Measurements from ENCODE around the gene SEL1L2.

The SEL1L2 gene

DNA sequence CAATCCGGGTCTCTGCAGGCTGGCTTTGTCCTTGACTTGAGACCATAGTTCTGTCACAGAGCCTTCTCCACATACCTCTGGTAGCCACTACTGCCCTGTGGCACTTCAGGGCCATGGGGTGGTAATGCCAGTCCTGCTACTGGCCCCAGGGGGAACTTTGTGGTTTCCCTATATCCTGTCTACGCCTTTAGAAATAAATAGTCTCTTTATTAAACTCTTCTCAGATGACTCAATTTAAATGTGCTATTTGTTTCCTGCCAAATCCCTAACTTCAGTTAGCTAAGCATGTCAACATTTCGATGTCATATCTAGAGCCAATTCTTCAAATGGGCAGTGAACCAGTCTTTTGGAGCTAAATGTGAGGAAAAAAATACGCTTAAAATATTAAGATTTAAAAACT is 60.1 kb downstream of the SEL1L2 start:
- peaks cover 9% of the 10 kb centered on the region; the same call in 1 of the 2 replicates for H3K27me3 ChIP-seq (ENCODE audit: insufficient read depth, low read length)
- H3K4me1 ChIP-seq (ENCODE audit: control insufficient read depth, insufficient read depth, low read length, unreplicated experiment), result no peaks in the 10 kb centered on the region
- no peaks in the 10 kb centered on the region for H3K36me3 ChIP-seq (ENCODE audit: insufficient read depth, low read length)
- no peak overlapping the region for H3K27ac ChIP-seq (ENCODE audit: low read depth, low read length)
- H3K79me2 ChIP-seq (ENCODE audit: control insufficient read depth, insufficient read depth, low read length, unreplicated experiment), result no peaks in the 10 kb centered on the region
- no peak overlapping the region for H3K4me3 ChIP-seq (ENCODE audit: low read depth, low read length)
- no peak overlapping the region for H2AFZ ChIP-seq (ENCODE audit: low read length, unreplicated experiment)

DNA sequence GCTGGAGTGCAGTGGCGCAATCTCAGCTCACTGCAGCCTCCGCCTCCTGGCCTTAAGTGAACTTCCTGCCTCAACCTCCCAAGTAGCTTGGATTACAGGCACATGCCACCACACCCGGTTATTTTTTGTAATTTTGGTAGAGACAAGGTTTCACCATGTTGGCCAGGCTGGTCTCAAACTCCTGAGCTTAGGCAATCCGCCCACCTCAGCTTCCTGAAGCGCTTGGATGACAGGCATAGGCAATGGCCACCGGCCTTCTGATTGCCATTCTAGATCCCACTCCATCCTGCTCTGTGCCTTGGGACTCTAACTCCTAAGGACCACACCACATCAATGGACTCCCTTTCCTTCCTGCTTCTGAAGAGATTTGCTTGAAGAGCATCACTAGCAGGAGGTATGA is 60.6 kb downstream of the SEL1L2 start:
- Histone ChIP-seq H3K27ac (ENCODE audit: low read depth, low read length) (no peak overlapping the region), H3K4me3 (ENCODE audit: low read depth, low read length) (no peak overlapping the region), H3K36me3 (ENCODE audit: insufficient read depth, low read length) (no peaks in the 10 kb centered on the region)

GRCh38 chr20:13928901-13929300 is 61.5 kb downstream of the SEL1L2 start:
- no peaks in the 10 kb centered on the region for H3K79me2 ChIP-seq (ENCODE audit: control insufficient read depth, insufficient read depth, low read length, unreplicated experiment)
- H3K36me3 ChIP-seq (ENCODE audit: insufficient read depth, low read length), result no peaks in the 10 kb centered on the region
- H3K27me3 ChIP-seq (ENCODE audit: insufficient read depth, low read length), result peaks cover 11% of the 10 kb centered on the region; the same call in 1 of the 2 replicates
- no peak overlapping the region for H2AFZ ChIP-seq (ENCODE audit: low read length, unreplicated experiment)
- H3K27ac ChIP-seq (ENCODE audit: low read depth, low read length), result no peak overlapping the region
- no peaks in the 10 kb centered on the region for H3K4me1 ChIP-seq (ENCODE audit: control insufficient read depth, insufficient read depth, low read length, unreplicated experiment)
- H3K4me3 ChIP-seq (ENCODE audit: low read depth, low read length), result no peak overlapping the region

More for the DNA sequence above, 60.6 kb downstream of the SEL1L2 start:
- Histone ChIP-seq H2AFZ (ENCODE audit: low read length, unreplicated experiment) (no peak overlapping the region), H3K27me3 (ENCODE audit: insufficient read depth, low read length) (peaks cover 11% of the 10 kb centered on the region; the same call in 1 of the 2 replicates), H3K4me1 (ENCODE audit: control insufficient read depth, insufficient read depth, low read length, unreplicated experiment) (no peaks in the 10 kb centered on the region), H3K79me2 (ENCODE audit: control insufficient read depth, insufficient read depth, low read length, unreplicated experiment) (no peaks in the 10 kb centered on the region)

- H3K27ac ChIP-seq (ENCODE audit: low read depth, low read length), result no peak overlapping the region
- H3K4me1 ChIP-seq (ENCODE audit: control insufficient read depth, insufficient read depth, low read length, unreplicated experiment), result no peaks in the 10 kb centered on the region
- no peaks in the 10 kb centered on the region for H3K79me2 ChIP-seq (ENCODE audit: control insufficient read depth, insufficient read depth, low read length, unreplicated experiment)
- peaks cover 11% of the 10 kb centered on the region; the same call in 1 of the 2 replicates for H3K27me3 ChIP-seq (ENCODE audit: insufficient read depth, low read length)
- H3K36me3 ChIP-seq (ENCODE audit: insufficient read depth, low read length), result no peaks in the 10 kb centered on the region
- no peak overlapping the region for H3K4me3 ChIP-seq (ENCODE audit: low read depth, low read length)
- no peak overlapping the region for H2AFZ ChIP-seq (ENCODE audit: low read length, unreplicated experiment)
Observed at GRCh38 chr20:13927171-13927570, 63.2 kb downstream of the SEL1L2 start.

- no peak overlapping the region for H3K27ac ChIP-seq (ENCODE audit: low read depth, low read length)
- H3K4me1 ChIP-seq (ENCODE audit: control insufficient read depth, insufficient read depth, low read length, unreplicated experiment), result no peaks in the 10 kb centered on the region
- H3K79me2 ChIP-seq (ENCODE audit: control insufficient read depth, insufficient read depth, low read length, unreplicated experiment), result no peaks in the 10 kb centered on the region
- H2AFZ ChIP-seq (ENCODE audit: low read length, unreplicated experiment), result no peak overlapping the region
- no peaks in the 10 kb centered on the region for H3K36me3 ChIP-seq (ENCODE audit: insufficient read depth, low read length)
- peaks cover 12% of the 10 kb centered on the region; the same call in 1 of the 2 replicates for H3K27me3 ChIP-seq (ENCODE audit: insufficient read depth, low read length)
- no peak overlapping the region for H3K4me3 ChIP-seq (ENCODE audit: low read depth, low read length)
Observed at GRCh38 chr20:13922241-13922640, 68.2 kb downstream of the SEL1L2 start.

DNA sequence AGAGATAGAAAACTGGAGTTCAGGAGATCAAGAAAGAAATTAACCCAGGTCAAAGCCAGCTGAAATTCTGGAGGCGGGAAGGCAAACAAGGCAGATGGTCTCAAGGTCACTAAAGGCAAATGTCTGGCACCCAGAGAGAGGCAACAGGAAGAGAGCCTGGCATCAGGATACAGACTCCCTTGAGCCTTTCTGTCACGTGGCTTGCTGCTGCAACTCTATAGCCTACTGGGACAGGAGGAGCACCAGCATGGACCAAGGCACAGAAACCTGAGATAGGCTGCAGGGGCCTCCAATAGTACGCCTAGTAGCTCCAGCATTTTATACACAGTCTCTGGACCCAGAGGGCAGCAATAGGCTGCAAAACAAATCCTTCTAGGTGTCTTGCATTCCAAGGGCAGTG is 75.1 kb downstream of the SEL1L2 start:
- Histone ChIP-seq H3K4me3 (ENCODE audit: low read depth, low read length) (no peak overlapping the region), H3K27me3 (ENCODE audit: insufficient read depth, low read length) (0 out of 2 replicates have a peak, but pooled peaks cover 4% of the 10 kb centered on the region), H3K36me3 (ENCODE audit: insufficient read depth, low read length) (no peaks in the 10 kb centered on the region), H3K79me2 (ENCODE audit: control insufficient read depth, insufficient read depth, low read length, unreplicated experiment) (no peaks in the 10 kb centered on the region), H2AFZ (ENCODE audit: low read length, unreplicated experiment) (no peak overlapping the region), H3K4me1 (ENCODE audit: control insufficient read depth, insufficient read depth, low read length, unreplicated experiment) (no peaks in the 10 kb centered on the region), H3K27ac (ENCODE audit: low read depth, low read length) (no peak overlapping the region)

DNA sequence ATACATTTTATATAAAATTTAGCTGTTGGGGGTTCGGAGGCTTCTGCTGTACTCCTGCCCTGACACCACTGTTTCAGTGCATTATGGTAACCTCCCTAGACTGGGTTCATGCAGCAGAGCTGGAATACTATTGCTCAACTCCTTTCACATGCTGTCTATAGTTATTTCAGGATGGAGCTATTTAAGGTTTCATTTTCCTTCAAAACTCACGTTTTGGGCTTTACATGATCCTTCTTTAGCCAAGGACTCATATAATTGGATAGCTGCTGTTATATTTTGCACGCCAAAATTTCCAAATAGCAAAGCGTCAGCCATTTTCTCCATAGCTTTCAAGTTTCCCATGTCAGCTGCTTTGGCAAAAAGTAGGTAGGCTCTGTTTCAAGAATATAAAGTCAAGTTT is 76.8 kb downstream of the SEL1L2 start:
- H3K36me3 ChIP-seq (ENCODE audit: insufficient read depth, low read length), result no peaks in the 10 kb centered on the region
- H3K4me3 ChIP-seq (ENCODE audit: low read depth, low read length), result 0 out of 2 replicates have a peak overlapping the region, but pooled peaks have one; percentile 23
- no peak overlapping the region for H3K27ac ChIP-seq (ENCODE audit: low read depth, low read length)
- H3K4me1 ChIP-seq (ENCODE audit: control insufficient read depth, insufficient read depth, low read length, unreplicated experiment), result no peaks in the 10 kb centered on the region
- no peaks in the 10 kb centered on the region for H3K79me2 ChIP-seq (ENCODE audit: control insufficient read depth, insufficient read depth, low read length, unreplicated experiment)
- H3K27me3 ChIP-seq (ENCODE audit: insufficient read depth, low read length), result peaks cover 6% of the 10 kb centered on the region; the same call in 1 of the 2 replicates
- H2AFZ ChIP-seq (ENCODE audit: low read length, unreplicated experiment), result no peak overlapping the region

DNA sequence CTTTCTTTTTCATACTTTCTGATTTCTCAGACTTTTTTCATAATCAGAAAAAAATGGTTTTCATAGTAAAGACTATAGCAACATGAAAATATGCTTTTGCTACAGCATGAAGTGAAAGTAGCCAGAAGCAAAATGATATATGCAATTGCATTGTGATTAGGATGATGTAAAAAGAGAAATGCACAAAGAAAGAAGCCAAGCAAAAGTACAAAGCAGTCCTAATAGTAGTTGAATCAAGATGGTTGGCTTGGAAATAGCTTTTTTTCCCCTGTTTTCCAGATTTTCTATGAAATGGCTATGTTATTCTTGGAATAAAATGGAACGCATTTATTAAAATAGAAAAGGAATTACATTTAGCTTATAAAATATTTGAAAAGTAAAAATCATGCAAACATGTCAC is 77.3 kb downstream of the SEL1L2 start:
- H3K27me3 ChIP-seq (ENCODE audit: insufficient read depth, low read length), result peaks cover 8% of the 10 kb centered on the region; the same call in 1 of the 2 replicates
- no peaks in the 10 kb centered on the region for H3K79me2 ChIP-seq (ENCODE audit: control insufficient read depth, insufficient read depth, low read length, unreplicated experiment)
- no peak overlapping the region for H2AFZ ChIP-seq (ENCODE audit: low read length, unreplicated experiment)
- H3K4me1 ChIP-seq (ENCODE audit: control insufficient read depth, insufficient read depth, low read length, unreplicated experiment), result no peaks in the 10 kb centered on the region
- H3K4me3 ChIP-seq (ENCODE audit: low read depth, low read length), result no peak overlapping the region
- H3K27ac ChIP-seq (ENCODE audit: low read depth, low read length), result no peak overlapping the region
- H3K36me3 ChIP-seq (ENCODE audit: insufficient read depth, low read length), result no peaks in the 10 kb centered on the region

DNA sequence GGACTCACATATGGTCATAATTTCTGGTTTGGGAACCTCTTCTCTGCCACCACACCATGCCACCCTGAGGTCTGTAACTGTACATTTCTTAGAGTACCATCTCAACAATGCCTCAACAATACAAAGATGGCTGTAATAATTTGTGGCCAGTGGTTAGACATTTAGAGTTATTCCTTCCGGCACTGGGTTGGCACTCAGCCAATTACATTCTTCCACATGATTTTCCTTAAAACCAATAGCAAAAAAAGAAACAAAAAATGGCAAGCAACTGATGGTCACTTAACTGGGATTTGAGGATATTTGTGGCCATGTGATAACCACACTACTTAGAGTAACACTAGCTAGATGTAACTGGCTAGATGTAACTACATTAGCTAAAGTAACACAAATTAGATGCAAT is 79.9 kb downstream of the SEL1L2 start:
- no peak overlapping the region for H3K4me3 ChIP-seq (ENCODE audit: low read depth, low read length)
- no peaks in the 10 kb centered on the region for H3K4me1 ChIP-seq (ENCODE audit: control insufficient read depth, insufficient read depth, low read length, unreplicated experiment)
- no peak overlapping the region for H3K27ac ChIP-seq (ENCODE audit: low read depth, low read length)
- H3K36me3 ChIP-seq (ENCODE audit: insufficient read depth, low read length), result no peaks in the 10 kb centered on the region
- H3K27me3 ChIP-seq (ENCODE audit: insufficient read depth, low read length), result peaks cover 8% of the 10 kb centered on the region; the same call in 1 of the 2 replicates
- H2AFZ ChIP-seq (ENCODE audit: low read length, unreplicated experiment), result no peak overlapping the region
- no peaks in the 10 kb centered on the region for H3K79me2 ChIP-seq (ENCODE audit: control insufficient read depth, insufficient read depth, low read length, unreplicated experiment)

GRCh38 chr20:13909067-13909466 is 81.3 kb downstream of the SEL1L2 start:
- Histone ChIP-seq H3K4me3 (ENCODE audit: low read depth, low read length) (no peak overlapping the region), H2AFZ (ENCODE audit: low read length, unreplicated experiment) (no peak overlapping the region), H3K27ac (ENCODE audit: low read depth, low read length) (no peak overlapping the region), H3K79me2 (ENCODE audit: control insufficient read depth, insufficient read depth, low read length, unreplicated experiment) (no peaks in the 10 kb centered on the region), H3K4me1 (ENCODE audit: control insufficient read depth, insufficient read depth, low read length, unreplicated experiment) (no peaks in the 10 kb centered on the region), H3K27me3 (ENCODE audit: insufficient read depth, low read length) (peaks cover 8% of the 10 kb centered on the region; the same call in 1 of the 2 replicates), H3K36me3 (ENCODE audit: insufficient read depth, low read length) (no peaks in the 10 kb centered on the region)

DNA sequence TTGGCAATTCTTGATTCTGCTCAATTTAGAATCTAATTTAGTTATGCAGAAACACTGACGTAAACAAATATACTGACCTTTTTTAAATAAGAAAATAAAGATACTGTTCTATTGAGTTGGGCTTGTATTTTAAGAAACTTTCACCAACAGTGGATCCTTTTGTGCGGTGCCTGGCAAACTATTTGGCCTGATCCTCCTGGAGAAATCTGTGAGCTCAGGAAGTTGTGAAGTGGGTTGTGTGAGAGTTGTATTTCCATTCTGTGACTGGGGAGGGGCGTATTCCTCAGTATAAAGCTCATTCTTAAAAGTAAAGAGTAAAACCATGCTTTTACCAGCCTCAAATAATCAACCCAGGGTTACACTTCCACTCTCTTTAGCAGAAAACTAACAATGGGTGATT is 85.6 kb downstream of the SEL1L2 start:
- no peaks in the 10 kb centered on the region for H3K36me3 ChIP-seq (ENCODE audit: insufficient read depth, low read length)
- H3K4me3 ChIP-seq (ENCODE audit: low read depth, low read length), result no peak overlapping the region
- H3K79me2 ChIP-seq (ENCODE audit: control insufficient read depth, insufficient read depth, low read length, unreplicated experiment), result no peaks in the 10 kb centered on the region
- H3K27ac ChIP-seq (ENCODE audit: low read depth, low read length), result no peak overlapping the region
- H3K27me3 ChIP-seq (ENCODE audit: insufficient read depth, low read length), result peaks cover 8% of the 10 kb centered on the region; the same call in 1 of the 2 replicates
- H3K4me1 ChIP-seq (ENCODE audit: control insufficient read depth, insufficient read depth, low read length, unreplicated experiment), result no peaks in the 10 kb centered on the region
- no peak overlapping the region for H2AFZ ChIP-seq (ENCODE audit: low read length, unreplicated experiment)

Data from ACC112 (cell line).